Stimulated activated CD8-positive, alpha-beta memory T cell treated with anti-CD3 and anti-CD28 coated beads, Interleukin-7, amount 100 ng/mL, for 1 hour (primary cell): ENCODE results near the gene MYO16.
"Not testable (repeated sequence)": the region's sequence is repeated elsewhere in the genome, so short reads cannot be mapped to it uniquely, and the experiment has no call there.

Source experiments
- DNase-seq, 2 donors: peaks; one replicate each; pipeline ENCODE4 v3.0.0-alpha.2; 2020; ENCODE audit warnings: low read depth in 2 of 2

Gene MYO16

DNA sequence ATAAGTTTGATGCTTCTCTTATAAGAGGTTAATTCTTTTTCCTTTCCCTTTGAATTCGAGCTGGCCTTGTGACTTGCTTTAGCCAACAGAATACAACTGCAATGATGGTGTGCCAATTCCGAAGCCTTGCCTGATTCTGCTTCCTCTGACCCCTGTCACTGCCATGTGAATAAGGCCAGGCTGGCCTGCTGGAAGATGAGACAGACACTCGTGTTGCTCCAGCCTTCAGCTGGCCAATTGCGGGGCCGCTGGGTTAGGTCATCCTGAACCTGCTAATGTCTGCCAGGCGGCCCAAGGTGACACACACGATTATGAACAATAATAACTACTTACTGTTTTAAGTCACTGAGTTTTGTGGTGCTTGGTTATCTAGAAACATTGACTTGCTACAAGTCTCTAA is 352.0 kb downstream of the MYO16 start:
- no peak for DNase-seq

GRCh38 chr13:108983273-108983672 is 353.9 kb downstream of the MYO16 start:
- DNase-seq = no peak

GRCh38 chr13:108984251-108984920 is 355.0 kb downstream of the MYO16 start:
- DNase-seq = no peak

GRCh38 chr13:108985166-108985565 is 355.8 kb downstream of the MYO16 start:
- no peak for DNase-seq

GRCh38 chr13:108987517-108987916 is 358.1 kb downstream of the MYO16 start:
- DNase-seq = no peak

DNA sequence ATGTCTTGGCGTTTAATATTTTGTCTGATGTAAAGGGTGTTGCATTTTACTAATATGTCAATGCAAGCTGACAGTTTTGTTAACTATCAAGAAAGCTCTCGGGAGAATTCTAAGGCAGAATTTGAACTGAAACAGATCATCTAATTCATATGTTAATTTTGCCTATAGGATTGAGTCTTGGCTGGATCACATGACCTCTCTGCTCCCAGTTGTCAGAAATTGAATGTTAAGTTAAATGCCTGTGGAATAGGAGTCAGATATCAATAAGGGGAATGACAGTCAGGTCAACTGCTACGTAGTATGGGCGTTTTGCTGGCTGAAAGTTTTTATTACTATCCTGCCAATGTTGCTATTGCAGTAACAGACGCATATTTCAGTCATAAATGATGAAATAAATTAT is 358.5 kb downstream of the MYO16 start:
- DNase-seq = no peak

- not testable (repeated sequence) for DNase-seq
Observed at GRCh38 chr13:108991416-108991815, 362.0 kb downstream of the MYO16 start.

GRCh38 chr13:108993346-108993745 is 363.9 kb downstream of the MYO16 start:
- no peak for DNase-seq

GRCh38 chr13:108996430-108996829 is 367.0 kb downstream of the MYO16 start:
- DNase-seq = no peak

GRCh38 chr13:109000207-109000606 is 370.8 kb downstream of the MYO16 start:
- DNase-seq = no peak

DNA sequence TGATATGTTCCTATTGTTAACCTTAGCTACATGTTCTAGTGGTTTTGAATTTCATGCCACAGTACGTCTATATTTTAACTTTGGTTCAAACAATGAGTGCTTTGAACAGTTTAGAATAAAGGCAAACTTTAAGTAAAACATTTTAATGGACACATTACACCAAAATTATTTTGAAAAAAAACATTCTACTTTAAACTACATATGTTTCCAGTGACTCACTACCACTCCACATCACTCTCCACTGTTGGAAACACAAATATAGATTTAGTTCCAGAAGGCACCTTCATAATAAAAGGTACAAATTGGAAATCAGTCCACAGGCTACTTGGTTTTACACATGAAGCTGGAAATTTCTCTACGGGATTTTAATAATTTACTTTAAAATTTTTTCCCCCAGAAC is 373.5 kb downstream of the MYO16 start:
- no peak for DNase-seq

DNA sequence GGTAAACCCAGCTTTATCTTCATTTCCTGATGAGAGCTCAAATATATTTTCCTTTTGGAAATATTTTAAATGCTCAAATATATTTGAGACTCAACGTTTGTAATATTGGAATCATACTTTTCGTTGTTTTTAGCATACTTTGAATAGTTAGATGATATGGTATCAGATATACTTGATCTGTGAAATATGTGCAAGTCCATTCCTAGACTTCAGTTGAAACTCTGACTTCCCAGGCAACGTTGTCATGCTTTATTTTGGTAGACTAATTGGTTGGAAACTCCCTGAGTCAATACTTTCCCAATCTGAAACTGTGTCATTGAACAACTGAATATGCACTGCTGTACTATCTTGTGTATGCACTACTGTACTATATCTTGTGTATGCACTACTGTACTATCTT is 378.5 kb downstream of the MYO16 start:
- DNase-seq = no peak

GRCh38 chr13:109009756-109010155 is 380.3 kb downstream of the MYO16 start:
- DNase-seq = no peak

- DNase-seq = no peak
Observed at GRCh38 chr13:109010912-109011311, 381.5 kb downstream of the MYO16 start.

DNA sequence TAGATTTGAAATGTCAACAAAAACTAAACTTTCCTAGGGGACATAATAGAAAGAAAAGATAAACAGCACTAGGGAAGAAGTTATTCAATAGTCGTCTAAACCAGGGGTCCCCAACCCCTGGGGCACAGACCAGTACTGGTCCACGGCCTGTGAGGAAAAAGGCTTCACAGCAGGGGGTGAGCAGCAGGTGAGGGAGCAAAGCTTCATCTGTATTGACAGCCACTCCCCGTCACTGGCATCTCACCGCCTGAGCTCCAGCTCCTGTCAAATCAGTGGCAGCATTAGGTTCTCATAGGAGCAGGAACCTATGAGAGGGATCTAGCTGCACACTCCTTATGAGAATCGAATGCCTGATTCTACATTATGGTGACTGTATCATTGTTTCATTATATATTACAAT is 382.7 kb downstream of the MYO16 start:
- no peak for DNase-seq

DNA sequence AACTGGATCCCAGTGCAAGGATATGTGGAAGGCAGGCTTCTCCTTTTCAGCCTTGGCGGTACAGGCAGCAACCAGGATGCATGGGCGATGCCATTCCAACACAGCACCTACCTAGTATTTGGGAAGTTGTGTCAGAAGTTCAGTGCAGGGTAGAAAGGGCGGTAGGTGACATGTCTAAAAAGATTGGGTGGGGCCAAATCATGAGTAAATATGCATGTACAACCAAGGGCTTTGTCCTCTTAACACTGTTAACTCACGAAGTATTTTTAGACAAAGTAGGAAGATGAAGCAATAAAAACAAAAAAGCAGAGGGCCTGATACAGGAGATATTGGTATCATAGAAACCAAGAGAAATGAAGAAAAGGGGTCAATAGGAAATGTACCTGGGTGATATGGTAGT is 392.1 kb downstream of the MYO16 start:
- no peak for DNase-seq

DNA sequence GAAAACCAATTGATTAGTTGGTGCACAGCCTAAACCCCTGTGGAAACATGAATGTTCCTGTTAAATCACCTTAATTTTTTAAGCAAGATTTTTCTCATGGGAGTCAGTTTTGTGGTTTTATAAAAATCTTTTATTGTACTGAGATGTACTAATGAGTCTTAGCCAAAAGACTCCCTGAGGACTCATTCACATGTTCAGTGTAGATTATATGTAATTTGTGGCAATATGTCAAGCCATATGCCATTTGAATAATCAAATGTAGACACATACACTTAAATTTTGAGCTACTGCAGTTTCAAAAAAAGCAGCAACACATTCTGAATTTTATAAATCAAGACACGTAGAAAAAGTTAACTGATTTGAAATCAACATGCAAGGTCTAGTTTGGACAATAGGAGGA is 395.2 kb downstream of the MYO16 start:
- no peak for DNase-seq

DNA sequence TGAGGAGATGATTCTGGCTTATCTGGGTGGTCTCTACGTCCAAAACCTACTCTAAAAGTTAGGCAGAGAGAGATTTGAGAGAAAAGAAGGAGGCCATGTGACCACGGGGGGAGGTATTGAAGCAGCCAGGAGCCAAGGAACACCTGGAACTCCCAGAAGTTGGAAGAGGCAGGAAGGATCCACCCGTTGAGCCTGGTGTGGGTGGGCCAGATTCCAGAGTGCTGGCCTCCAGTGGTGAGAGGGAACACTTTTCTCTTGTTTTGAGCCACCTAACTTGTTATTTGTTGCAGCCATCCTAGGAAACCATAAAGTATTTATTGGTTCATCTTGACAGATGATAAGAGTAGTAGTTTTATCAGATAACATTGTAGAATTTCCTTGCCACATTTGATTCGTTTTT is 396.9 kb downstream of the MYO16 start:
- DNase-seq = no peak

DNA sequence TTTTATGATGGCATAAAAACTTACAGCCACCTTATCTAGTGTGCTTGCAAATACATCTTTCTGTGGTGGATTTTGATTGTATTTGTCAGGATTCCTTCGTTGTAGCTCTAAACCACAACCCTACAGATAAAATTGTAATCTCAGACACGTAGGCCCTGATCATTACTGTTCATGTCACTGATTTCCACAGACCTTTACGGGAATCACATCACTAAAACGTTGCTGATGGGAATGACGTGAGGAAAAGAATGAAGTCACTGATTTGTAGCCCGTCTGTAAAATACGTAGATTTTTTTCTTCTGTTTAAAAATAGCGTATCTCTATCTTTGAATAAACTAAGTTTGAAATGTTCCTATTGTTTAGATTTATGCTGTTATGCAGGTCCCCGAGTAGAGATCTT is 399.2 kb downstream of the MYO16 start:
- no peak for DNase-seq

DNA sequence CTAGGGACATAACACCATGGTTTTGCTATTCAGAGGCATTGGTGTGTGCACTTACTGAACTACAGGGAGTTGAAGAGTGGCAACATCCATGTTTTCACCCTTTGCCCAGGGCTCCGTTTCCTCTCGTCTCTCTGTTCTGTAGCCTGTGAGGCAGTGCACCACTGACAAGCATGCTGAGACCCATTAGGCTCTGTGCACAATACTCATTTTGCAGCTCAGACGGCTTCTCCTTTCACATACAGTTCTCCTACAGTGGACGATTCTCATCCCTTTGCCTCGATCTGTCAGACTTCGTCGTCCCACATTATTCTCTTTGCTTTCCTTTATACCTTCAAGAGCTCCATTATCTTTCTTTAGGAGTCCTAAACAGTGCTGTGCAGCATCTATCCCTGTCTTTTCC is 403.7 kb downstream of the MYO16 start:
- no peak for DNase-seq

DNA sequence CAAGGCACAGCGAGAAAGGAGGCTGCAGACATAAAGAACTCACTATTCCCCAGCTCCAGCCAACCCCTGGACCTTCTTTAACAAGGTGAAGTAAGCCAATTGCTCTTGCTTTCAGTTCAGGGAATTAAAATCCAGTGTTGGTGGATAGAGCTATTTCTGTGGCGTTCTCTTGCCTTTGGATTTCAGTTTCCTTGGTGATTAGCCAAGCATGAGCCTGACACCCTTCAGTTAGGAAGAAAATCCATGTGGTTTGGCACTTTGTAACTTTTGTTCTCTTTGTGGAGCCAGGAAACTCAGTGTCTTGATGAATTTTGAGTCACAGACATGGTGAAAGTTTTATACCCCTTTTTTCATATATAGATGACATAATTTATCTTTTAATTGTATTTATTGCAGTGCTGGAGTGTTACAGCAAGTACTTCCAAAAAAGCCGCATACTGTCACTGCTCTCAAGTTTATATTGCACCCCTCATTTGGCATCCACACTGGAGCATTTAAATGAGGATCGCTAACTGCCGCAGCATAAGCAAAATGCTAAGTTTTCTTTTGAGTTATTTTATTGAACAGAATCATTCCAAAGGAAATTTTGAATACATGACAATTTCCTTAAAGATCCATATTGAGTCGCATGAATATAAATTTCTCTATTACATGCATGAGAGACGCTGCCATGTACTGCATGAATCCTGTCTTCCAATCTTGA is 406.8 kb downstream of the MYO16 start:
- DNase-seq = no peak

DNA sequence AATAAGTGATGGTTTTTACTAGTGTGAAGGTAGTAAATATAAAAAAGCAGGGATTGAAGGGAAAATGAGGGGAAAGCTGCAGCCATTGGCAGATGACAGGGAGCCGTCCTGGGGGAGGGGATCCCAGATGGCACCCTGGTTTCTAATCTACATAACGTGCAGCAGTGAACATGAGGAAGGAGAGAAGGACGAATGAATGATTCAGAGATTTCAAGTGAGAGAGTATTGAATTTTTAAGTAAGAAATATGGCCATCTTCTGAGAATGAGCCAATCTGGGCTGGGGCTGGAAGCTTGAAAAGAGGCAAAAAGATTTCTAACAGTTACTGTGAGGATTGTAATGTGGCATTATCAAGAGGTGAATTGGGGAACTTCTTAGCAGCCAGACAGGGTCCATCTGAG is 414.2 kb downstream of the MYO16 start:
- no peak for DNase-seq

- no peak for DNase-seq
Observed at GRCh38 chr13:109055850-109056249, 426.4 kb downstream of the MYO16 start.

- DNase-seq = no peak
Observed at GRCh38 chr13:109058087-109058486, 428.7 kb downstream of the MYO16 start.
